ENCODE measurements around the gene XAF1.
"Not testable (repeated sequence)": the region's sequence is repeated elsewhere in the genome, so short reads cannot be mapped to it uniquely, and the experiment has no call there.

XAF1 gene

GRCh38 chr17:6753546-6753945 is 2.3 kb upstream of the XAF1 start:
- no peak for DNase-seq (ENCODE audit: low spot score)

GRCh38 chr17:6755281-6755680 is 565 bp upstream of the XAF1 start:
- DNase-seq (ENCODE audit: low spot score) = no peak

- no peak for DNase-seq (ENCODE audit: low spot score)
Observed at GRCh38 chr17:6756425-6757031, 682 bp downstream of the XAF1 start.

GRCh38 chr17:6757747-6758146 is 1.9 kb downstream of the XAF1 start:
- DNase-seq (ENCODE audit: low spot score) = no peak

- no peak for DNase-seq (ENCODE audit: low spot score)
Observed at GRCh38 chr17:6761779-6762178, 5.9 kb downstream of the XAF1 start.

- DNase-seq (ENCODE audit: low spot score) = no peak
Observed at GRCh38 chr17:6768447-6768846, 12.6 kb downstream of the XAF1 start.

GRCh38 chr17:6772016-6772415 is 16.2 kb downstream of the XAF1 start:
- DNase-seq (ENCODE audit: low spot score) = no peak

- not testable (repeated sequence) for DNase-seq (ENCODE audit: low spot score)
Observed at GRCh38 chr17:6774906-6775305, 19.1 kb downstream of the XAF1 start.

- peak; percentile 72 for DNase-seq (ENCODE audit: low spot score)
Observed at GRCh38 chr17:6775871-6776405, 20.1 kb downstream of the XAF1 start, which contains the start of gene FBXO39. Gene FBXO39 (plus strand): TSS chr17:6776215. CDS start chr17:6779869, 3,654 bp downstream.

- DNase-seq (ENCODE audit: low spot score) = no peak
Observed at GRCh38 chr17:6779411-6779810, 23.6 kb downstream of the XAF1 start.

GRCh38 chr17:6780001-6780400 is 24.2 kb downstream of the XAF1 start:
- no peak for DNase-seq (ENCODE audit: low spot score)

GRCh38 chr17:6780886-6781285 is 25.0 kb downstream of the XAF1 start:
- DNase-seq (ENCODE audit: low spot score) = no peak

- DNase-seq (ENCODE audit: low spot score) = no peak
Observed at GRCh38 chr17:6782244-6782643, 26.4 kb downstream of the XAF1 start.

GRCh38 chr17:6786618-6787017 is 30.8 kb downstream of the XAF1 start:
- no peak for DNase-seq (ENCODE audit: low spot score)

- DNase-seq (ENCODE audit: low spot score) = no peak
Observed at GRCh38 chr17:6787081-6787693, 31.3 kb downstream of the XAF1 start.

GRCh38 chr17:6789146-6789545 is 33.3 kb downstream of the XAF1 start:
- DNase-seq (ENCODE audit: low spot score) = no peak

GRCh38 chr17:6793748-6794493 is 38.1 kb downstream of the XAF1 start:
- DNase-seq (ENCODE audit: low spot score) = peak; percentile 1

GRCh38 chr17:6796017-6796886 is 40.4 kb downstream of the XAF1 start:
- DNase-seq (ENCODE audit: low spot score) = no peak

- DNase-seq (ENCODE audit: low spot score) = no peak
Observed at GRCh38 chr17:6796887-6797490, 41.1 kb downstream of the XAF1 start.

- DNase-seq (ENCODE audit: low spot score) = no peak
Observed at GRCh38 chr17:6797718-6798351, 42.0 kb downstream of the XAF1 start.

- DNase-seq (ENCODE audit: low spot score) = no peak
Observed at GRCh38 chr17:6799738-6800137, 43.9 kb downstream of the XAF1 start.

Measured in iPS-NIHi11 (cell line).